NCI-H82 treated with DMSO at 0.1 percent for 48 hours (cell line): ENCODE measurements around the gene A3GALT2.
"Not testable (repeated sequence)": the region's sequence is repeated elsewhere in the genome, so short reads cannot be mapped to it uniquely, and the experiment has no call there.

Source experiments
- DNase-seq: peaks from one replicate; lab custom pipeline; 2025; ENCODE audit not compliant: unreplicated experiment; lab: John Stamatoyannopoulos, UW

A3GALT2 gene

GRCh38 chr1:33317354-33317753, 3.5 kb downstream of the A3GALT2 start:
- DNase-seq = no peak

DNA sequence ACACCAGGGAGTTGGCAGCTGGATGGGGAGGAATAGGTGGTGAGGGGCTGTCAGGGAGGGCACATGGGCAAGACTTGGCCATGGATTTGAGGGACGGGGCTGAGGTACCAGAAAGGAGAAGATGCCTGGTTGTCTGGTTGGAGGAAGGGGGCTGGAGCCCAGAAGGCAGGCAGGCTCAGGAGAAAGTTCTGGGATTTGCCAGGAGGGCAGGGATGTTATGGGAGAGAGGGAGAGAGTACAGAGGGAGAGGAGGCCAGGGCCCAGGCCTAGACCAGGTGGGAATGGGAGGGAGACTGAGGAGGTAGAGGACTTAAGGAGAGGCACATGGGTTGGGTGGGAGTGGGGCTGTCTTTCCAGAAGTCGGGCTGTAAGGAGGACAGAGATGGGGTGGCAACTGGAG, 4.3 kb downstream of the A3GALT2 start:
- no peak for DNase-seq

- DNase-seq = no peak
Observed at GRCh38 chr1:33314416-33314815, 6.5 kb downstream of the A3GALT2 start.

GRCh38 chr1:33312413-33312749, 8.5 kb downstream of the A3GALT2 start:
- no peak for DNase-seq

GRCh38 chr1:33311706-33312412, 9.0 kb downstream of the A3GALT2 start:
- DNase-seq = no peak

DNA sequence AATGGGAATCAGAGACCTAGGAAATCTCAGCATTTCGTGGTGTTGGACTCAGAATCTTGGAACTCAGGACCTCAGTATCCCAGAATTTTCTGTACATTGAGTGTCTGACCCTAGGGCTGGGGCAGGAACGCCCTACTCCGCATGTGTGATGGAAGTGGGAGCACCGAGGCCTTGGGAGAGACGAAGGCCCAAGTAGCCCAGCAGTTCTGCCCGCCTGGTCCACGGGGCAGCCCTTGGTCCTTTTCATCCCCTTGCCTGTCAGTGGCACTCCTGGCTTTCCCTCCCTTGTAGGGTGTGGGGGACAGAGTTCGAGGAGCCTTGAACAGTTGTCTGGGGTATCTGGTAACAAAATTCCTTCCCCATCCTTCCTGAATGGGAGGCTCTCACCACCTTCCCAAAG, 10.2 kb downstream of the A3GALT2 start:
- DNase-seq = no peak

DNA sequence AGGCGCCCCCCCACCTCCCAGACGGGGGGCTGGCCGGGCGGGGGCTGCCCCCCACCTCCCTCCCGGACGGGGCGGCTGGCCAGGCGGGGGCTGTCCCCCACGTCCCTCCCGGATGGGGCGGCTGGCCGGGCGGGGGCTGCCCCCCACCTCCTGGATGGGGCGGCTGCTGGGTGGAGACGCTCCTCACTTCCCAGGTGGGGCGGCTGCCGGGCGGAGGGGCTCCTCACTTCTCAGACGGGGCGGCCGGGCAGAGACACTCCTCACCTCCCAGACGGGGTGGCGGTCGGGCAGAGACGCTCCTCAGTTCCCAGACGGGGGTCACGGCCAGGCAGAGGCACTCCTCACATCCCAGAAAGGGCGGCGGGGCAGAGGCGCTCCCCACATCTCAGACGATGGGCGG, 11.5 kb downstream of the A3GALT2 start:
- not testable (repeated sequence) for DNase-seq

- no peak for DNase-seq
Observed at GRCh38 chr1:33307494-33307864, 13.4 kb downstream of the A3GALT2 start.

DNA sequence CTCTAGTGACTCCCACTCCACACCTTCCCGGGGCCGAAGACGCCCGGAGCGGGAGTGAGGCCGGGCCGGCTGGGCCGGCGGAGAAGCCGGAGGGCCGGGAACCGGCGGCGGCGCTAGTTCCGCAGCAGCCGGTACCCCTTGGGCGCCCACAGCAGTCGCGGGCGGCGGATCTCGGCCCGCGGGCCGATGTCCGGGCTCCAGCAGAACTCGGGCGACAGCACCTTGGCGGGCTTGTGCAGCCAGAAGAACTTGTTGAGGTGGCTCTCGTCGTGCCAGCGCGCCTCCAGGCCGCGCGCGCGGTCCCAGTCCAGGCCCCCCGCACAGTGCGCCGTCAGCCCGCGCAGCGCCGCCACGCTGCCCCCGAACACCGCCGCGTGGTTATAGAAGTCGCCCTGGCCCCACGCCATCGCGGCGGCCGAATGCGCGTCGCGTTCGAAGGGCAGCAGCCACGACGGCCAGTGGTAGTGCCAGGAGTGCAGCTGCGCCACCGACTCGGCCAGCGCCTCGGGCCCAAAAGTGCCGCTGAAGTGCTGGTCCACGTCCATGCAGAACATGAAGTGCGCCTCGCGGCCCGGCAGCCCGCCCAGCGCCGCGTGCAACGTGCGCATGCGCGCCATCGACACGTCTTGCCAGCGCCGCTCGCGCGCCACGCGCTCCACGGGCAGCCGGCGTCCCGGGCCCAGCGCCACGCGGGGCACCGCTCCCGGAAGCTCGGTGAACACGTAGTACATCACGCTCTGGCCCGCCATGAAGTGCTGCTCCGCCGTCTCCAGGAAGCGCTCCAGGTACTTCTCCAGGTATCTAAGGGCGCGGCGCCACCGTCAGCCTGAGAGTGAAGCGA, 14.0 kb downstream of the A3GALT2 start:
- no peak for DNase-seq

DNA sequence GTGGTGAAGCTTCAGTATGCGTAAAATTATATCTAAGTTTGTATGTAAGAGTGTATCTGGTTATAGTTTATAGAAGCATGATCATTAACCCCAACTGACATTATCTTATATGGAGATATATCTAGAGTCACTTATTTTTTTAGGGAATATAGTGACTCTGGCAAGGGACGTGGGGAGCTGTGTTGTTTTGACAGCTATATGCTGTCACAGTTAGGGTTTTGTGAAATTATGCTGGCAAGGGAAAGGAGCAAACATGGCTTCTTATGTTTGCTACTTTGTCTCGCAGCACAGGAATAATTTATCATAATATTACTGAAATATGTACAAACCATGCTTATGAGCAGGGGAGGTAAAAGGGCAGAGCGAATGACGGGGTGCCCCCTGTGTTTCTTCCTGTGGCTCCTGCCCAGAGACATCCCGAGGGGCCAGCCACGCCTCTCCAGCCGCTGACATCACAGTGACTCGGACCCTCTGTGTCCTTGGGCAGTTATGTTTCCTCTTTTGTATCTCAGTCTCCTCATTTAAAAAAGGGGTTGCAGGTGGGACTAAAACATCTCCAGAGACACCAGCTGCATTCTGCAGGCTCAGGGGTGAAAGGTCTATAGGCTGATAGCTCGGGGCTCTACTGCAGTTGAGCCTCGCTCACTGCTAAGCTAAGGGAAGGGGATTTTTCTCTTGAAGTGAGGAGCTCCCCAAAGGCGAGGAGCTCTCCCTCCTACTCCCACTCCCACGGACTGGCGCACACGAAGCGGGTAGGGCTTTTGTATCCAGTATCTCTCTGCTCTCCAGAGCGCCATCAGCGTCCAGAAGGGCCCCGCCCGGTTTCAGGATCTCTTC, 14.9 kb downstream of the A3GALT2 start:
- DNase-seq = no peak

GRCh38 chr1:33305016-33305415, 15.9 kb downstream of the A3GALT2 start:
- DNase-seq = no peak

DNA sequence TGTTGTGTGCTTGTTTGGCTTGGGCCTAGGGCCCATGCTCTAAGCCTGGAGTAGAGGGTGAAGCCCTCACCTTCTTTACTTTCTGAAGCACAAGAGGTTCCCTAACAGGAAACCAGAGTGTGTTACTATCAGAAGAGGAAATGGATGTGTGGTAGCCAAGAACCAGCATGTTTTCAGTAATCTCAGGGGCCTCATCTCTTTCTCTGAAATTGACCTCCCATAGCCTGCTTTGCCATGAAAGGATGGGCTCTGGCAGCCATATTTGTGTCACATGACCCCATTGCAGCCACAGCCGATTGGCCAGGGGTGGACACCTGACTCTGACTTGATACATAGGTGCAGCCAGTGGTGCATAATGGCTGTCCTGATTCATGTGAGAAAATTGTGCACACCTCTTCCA, 18.6 kb downstream of the A3GALT2 start:
- no peak for DNase-seq

GRCh38 chr1:33301273-33301984, 19.5 kb downstream of the A3GALT2 start:
- no peak for DNase-seq

GRCh38 chr1:33300673-33301072, 20.2 kb downstream of the A3GALT2 start:
- DNase-seq = no peak

DNA sequence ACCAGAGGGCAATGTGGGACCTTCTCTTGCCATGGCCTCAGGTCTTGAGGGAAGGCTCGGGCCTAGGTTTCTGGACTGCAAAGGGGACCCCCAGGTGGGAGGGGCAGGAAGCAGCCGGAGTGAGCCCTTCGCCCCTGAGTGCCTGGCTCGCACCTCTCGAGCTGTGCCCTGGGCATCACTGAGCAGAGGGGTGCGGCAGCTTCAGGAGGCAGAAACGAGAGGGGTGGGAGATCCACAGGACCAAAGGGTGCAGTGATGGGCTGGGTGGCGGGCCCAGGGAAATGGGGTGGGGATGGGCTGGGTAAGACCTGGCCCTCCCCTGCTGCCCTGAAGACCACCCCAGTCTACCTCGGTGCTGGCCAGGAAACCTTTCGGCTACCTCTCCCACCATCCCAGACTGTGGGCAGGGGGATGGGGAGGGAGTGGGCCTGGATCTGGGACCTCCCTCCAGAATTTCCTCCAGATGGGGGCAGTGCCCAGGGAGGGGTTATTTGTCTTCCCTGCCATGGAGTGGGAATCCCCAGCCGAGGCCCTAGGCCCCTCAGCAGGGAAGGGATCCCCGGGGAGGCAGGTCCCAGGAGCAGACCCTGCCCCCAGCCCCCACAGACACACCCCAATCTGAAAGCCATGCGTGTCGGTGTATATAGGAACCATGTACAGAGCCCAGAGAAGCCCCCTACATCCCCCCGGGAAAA, 21.3 kb downstream of the A3GALT2 start:
- no peak for DNase-seq

- peak; percentile 53 for DNase-seq
Observed at GRCh38 chr1:33298623-33299277, 22.1 kb downstream of the A3GALT2 start.

- no peak for DNase-seq
Observed at GRCh38 chr1:33297911-33298622, 22.8 kb downstream of the A3GALT2 start.

GRCh38 chr1:33296824-33297223, 24.1 kb downstream of the A3GALT2 start:
- no peak for DNase-seq

DNA sequence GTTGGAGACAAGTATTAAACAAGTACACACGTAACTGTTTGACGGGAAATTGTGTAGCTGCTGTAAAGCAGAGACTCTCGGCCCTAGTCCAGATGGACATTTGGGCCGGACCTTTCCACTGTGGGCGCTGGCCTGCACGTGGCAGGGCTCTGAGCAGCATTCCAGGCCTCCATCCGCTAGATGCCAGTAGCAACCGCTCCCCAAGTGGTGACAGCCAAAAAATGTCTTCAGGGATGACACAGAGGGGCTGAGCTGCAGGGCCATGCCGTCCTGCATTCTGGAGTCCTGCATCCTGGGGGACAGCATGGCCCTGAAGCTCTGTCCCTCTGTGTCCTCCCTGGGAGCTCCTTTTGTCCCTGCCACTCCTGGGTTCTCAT, 24.8 kb downstream of the A3GALT2 start:
- DNase-seq = no peak
